ENCODE data around the gene TPTE2. TPM values are rescaled to one million over a fixed set of nuclear protein-coding genes. Genes with fewer than 3 reads are reported as not detected.
"Not testable (repeated sequence)": the region's sequence is repeated elsewhere in the genome, so short reads cannot be mapped to it uniquely, and the experiment has no call there.

The TPTE2 gene
- polyA plus RNA-seq, 1 donor: not detected

DNA sequence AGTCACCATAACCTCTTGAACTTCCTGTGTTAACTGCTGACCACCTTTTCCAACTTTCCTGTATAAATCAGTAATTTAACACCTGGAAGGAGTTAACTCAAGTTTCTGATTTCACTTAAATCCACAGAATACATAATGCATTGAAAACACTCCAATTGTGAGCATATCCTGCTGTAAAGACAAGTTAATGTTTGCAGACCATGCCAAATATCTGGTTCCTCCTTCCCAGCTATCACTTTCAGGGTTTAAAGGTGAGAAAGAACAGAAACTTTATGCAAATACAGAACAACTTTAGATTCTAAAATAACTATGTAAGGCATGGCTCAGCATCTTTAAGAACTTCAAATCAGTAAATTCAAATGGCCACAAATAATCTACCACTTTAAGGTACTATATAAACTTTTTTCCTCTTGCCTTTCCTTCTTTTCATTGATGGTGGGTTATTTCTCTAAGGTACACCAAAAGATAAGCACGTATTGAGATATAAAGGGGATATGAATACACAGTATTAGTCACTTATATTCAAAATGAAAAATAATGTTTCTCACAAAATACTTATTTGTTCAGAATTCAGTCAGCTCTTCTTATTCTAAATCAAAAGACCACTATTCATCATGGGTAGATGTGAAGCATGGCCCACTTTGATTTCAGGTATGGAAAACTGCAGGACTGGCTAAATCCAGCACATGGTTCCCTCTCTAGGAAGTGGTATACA is 6.6 kb upstream of the TPTE2 start:
- DNase-seq: no peak

DNA sequence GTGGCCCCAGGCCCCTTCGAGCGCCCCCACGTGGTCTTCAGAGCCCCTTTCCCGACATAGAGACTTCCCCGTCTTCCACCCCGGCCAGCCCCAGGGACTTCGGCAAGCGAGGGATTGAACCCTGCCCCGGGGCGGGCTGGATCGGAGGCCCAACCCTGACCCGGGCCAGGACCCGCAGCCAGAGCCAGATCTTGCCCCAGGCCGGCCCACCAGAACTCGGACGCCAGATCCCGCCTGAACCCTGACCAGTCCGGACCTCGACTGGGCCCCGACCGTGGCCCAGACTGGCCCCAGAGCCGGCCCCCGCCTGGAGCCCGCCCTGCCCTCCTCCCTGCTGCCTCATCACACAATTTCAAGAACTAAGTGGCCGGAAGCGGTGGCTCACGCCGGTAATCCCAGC is 253 bp upstream of the TPTE2 start:
- DNase-seq: no peak

DNA sequence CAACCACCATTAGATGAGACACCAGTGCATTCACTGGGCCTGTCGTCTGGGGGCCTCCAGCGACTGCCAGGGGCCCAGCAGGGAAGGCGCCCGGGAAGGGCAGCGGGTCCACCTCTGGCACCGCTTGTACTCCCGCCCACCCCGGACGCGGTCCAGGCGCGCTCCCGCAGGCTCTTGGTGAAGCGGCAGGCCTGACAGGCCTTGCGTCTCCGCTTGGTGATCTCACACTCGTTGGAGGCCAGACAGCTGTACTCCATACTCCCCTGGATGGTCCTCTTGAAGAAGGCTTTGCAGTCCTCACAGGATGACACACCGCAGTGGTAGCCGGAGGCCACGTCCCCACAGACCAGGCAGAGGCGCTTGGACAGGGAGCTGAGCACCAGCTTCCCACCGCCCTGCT is 660 bp downstream of the TPTE2 start:
- not testable (repeated sequence) for DNase-seq

DNA sequence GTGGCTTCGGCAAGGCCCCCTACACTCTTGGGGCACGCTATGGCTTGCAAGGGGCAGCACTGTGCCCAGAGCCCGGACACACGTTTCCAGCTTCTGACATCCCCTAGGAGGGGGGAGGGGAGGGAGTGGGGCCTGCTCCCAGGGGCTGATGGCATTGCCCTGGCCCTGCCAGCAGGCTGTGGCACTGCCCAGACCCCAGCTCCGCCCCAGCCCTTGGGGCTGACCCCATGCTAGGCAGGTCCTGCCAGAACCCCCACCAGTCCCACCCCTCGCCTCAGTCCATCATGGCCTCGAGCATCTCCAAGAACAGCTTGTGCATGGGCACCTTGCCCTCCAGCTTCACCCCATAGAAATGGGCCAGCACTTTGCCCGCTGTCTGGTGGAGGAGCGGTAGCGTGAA is 1.6 kb downstream of the TPTE2 start:
- not testable (repeated sequence) for DNase-seq

DNA sequence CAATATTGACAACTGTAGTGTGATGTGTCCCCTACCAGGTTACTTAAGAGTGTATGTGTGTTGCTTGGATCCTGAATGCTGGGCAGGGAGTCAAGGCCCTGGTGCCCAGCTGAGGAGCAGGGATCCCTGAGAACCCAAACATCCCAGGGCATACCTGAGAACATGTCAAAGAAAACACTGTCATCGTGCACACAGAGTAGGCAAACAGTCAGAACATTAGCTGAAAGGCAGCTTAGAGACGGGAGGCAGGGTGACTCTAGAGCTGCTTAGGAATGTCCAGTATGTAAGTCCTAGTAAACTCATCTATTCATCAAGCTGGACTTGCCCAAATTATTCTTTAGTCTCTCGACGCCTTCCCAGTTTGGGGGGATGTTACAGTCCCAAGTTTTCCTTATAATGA is 4.0 kb downstream of the TPTE2 start:
- not testable (repeated sequence) for DNase-seq

DNA sequence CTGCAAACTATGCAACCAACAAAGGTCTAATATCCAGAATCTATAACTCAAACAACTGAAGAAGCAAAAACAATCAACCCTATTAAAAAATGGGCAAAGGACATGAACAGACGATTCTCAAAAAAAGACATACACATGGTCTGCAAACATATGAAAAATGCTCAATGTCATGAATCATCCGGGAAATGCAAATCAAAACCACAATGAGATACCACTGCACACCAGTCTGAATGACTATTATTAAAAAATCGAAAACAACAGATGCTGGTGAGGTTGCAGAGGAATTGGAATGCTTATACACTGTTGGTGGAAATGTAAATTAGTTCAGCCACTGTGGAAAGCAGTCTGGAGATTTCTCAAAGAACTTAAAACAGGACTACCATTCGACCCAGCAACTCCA is 12.1 kb downstream of the TPTE2 start:
- DNase-seq: not testable (repeated sequence)

DNA sequence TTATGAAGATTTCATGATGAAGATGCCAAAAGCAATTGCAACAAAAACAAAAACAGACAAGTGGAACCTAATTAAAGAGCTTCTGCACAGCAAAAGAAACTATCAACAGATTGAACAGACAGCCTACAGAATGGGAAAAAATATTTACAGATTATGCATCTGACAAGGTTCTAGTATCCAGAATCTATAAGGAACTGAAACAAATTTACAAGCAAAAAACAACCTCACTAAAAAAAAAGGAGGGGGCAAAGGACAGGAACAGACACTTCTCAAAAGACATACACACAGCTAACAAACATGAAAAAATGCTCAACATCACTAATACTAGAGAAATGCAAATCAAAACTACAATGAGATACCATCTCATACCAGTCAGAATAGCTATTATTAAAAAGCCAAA is 35.7 kb downstream of the TPTE2 start:
- not testable (repeated sequence) for DNase-seq

DNA sequence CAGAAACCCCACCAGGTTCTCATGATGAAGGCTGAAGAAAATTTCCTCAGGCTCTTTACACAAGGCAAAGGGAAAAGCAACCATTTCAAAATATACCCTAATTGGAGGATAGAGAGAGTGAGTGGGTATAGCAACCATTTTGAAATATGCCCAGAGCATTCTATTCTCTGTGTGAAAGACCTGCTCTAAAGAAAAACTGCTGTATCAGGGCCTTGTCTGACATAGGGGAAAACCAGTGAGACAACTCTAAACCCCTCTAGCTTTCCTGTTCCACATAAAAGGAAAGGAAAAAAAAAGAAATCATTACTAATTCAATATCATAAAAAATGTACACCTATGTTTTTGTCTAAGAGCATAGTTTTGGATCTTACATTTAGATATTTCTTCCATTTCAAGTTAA is 42.3 kb downstream of the TPTE2 start:
- DNase-seq: no peak

DNA sequence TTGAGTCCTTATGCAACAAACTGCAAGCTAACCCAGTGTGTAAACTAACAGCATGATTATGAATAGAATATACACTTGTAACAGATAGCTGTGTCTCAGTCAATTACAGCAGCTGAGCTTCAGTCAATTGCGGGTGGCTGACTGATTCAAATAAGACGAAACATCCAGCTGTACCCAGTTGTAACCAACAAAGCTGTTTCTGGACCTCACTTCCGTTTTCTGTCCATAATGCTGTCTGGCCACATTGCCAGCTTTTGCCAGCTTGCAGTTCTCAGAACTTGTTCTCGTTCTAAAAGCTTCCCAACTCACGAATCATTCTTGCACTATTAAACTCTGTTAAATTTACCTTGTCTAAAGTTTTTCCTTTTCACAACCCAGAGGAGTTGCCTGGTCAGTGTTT is 53.7 kb downstream of the TPTE2 start:
- not testable (repeated sequence) for DNase-seq

DNA sequence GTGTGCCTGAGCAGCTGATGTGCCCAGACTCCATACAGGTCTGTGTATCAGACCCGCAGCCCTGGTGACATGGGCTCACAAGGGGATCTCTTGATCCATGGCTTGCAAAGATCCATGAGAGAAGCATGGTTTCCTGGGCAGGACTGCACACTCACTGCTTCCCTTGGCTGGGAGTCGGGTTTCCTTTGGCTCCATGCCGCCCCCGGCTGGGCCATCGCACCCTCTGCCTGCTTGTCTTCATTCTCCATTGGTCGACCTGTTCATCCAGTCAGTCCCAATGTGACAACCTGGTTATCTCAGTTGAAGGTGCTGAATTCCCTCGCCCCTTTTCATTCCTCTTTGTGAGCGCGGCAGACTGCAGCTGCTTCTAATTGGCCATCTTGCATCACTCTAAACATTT is 101.2 kb downstream of the TPTE2 start:
- not testable (repeated sequence) for DNase-seq

DNA sequence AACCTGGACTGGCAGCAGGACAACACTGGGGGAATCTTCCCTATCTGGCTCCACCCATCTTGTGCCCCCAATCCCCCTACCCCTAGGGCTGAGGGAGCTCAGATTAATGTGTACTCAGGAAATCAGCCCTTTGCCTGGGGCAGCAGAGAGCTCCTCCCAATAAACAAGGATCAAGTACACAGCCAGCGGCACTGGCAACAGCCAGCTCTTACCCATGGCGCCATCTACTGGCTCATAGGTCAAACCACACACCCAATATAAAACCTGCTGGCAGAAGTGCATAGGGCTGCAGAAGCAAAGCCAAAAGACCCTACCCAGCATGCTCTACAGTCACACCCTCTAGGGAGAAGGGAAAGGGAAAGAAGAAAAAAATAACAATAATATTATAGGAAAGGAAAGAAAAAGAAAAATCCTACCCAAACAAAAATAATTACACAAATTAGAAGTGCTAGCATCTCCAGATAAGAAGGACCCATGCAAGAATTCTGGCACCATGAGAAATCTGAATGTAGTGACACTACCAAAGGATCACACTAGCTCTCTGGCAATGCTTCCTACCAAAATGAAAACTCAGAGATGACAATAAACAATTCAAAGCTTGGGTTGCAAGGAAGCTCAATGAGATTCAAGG is 122.2 kb downstream of the TPTE2 start:
- not testable (repeated sequence) for DNase-seq

DNA sequence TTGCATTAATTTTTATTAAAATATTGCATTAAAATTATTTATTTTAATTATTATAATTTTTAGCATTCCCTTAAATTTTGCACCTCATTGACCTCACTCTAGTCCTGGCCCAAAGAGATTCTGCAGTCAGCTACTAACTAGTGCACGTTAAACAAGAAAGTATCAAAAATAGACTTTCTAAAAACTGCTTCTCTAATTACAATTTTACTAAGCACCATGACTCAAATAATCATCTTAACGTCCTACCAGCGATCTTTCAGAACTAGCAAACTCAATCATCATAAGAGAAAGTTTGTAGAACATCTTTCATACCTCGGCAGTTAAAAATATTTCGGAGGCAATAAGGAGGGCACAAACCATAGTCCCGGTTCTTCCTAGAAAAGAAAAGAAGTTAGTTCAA is 123.6 kb downstream of the TPTE2 start:
- not testable (repeated sequence) for DNase-seq

DNA sequence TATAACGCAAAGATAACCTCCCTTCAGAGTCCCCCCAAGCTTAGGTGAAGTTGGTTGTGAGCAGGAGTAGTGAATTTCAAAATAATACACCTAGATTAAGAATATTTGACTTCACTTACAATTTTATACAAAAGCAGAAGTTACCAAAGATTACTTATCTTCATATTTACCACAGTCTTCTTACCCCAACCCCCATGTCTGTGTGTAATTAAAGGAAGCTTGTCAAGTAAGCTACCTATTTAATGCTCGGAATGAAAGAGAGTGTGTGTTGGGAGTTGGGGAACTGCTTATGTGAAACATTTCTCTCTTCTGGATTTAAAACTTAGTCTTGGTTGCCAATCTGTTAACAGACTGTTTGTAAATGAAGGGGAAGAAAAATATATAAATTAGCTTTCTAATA is 139.1 kb downstream of the TPTE2 start:
- DNase-seq: not testable (repeated sequence)

DNA sequence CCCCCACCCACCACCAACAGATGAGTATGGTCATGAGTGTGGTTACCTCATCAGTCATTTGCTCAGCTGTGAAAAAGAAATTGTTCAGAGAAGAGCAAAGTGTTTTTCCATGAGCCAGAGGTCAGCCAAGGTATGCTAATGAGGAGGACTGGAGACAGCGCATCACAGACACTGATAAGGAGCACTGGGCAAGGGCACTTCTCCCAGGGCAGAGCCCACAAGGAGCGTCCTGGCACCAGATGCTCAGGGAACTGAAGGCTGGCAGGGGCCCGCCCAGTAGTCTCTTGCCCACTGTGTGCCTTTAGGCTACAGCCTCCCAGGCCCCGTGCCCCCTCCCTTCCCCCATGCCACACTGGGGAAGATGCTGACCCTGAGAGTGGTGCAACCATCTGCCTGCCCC is 148.8 kb downstream of the TPTE2 start:
- DNase-seq: not testable (repeated sequence)

DNA sequence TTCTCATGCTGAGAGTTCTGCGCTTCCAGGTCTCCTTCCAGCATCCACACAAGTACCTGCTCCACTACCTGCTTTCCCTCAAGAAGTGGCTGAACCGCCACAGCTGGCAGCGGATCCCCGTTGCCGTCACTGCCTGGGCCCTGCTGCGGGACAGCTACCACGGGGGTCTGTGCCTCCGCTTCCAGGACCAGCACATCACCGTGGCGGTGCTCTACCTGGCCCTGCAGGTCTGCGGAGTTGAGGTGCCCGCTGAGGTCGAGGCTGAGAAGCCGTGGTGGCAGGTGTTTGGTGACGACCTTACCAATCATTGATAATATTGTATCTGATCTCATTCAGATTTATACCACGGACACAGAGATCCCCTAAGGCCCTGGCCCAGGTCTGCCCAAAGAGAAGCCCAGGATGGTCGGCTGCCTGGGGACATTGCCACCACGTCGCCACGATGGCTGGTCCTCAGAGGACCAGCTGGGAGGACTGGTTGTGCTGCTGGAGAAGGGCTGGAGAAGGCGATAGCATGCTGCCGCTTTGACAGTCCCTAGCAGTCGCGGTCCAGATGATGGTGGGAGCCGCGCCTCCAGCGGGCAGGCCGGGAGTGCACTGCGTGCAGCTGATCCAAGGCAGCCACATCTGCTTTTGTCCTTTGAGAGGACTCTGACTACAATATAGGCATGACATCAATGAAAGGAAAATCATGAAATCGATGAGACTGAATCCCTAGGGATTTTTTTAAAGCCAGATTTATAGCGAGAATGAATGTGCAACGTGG is 178.4 kb downstream of the TPTE2 start:
- DNase-seq: not testable (repeated sequence)

DNA sequence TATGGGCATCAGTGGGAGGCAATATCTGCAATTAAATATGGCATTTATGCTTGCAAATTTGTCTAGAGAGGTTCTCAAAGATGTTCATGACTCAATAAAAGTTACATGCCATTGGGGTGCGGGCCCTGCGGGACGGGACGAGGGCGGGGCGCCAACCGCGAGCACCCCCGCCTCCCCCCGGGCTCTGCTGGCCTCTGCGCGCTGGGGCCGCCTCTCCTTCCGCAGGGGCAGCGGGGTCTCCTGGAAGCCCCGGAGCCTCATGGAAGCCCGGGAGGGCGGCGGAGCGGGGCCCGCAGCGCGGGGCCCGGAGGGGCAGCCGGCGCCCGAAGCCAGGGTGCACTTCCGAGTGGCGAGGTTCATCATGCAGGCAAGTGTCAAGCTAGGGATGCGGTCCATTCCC is 179.2 kb downstream of the TPTE2 start:
- no peak for DNase-seq

Other genes with a start within 250 kb of the TPTE2 start
- 32.4 TPM for gene MPHOSPH8, start 72.1 kb upstream of the TPTE2 start, polyA plus RNA-seq (ENCODE audit: insufficient read length)
- gene PSPC1, start 221.4 kb upstream of the TPTE2 start, polyA plus RNA-seq (ENCODE audit: insufficient read length): 44.6 TPM